ENCODE results near the gene SEL1L.
A peak's percentile ranks its signal among the peaks of the same experiment; 100 is the strongest.

SEL1L gene

DNA sequence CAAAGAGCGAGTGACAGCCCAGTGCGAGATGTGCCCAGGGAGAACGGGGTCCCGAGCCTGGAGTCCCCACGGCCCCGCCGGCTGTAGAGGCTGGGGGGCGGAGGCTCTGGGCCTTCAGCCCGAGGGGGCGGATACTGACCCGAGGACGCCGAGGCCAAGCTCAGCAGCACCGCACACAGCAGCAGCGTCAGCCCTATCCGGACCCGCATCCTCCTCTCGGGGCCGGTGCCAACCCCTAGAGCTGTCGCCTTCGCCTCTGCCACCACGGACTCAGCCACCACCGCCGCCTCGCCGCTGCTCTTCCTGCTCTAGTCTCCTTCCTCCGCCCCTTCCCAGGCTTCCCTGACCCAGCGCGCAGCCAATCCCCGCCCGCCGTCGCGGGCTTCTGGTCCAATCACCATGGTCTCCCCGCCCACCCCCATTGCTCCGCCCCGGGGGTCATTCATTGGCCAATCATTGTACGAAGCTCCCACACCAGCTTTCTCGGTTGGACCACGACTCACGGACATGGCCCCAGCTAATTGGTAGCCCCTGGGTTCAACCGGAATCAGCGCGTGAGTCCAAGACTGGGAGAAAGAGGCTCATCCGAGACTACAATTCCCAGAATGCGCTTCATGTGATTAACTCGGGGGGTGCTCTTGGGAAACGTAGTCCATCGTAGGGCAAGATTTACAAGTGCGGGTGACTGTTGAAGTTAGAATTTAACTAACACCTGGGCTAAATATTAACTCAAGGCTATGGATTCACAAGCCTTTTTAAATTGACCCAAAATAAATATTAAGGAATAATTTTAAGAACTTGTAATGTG lies at the start of gene SEL1L:
Gene SEL1L, minus strand, starts transcription at position 318 of the 808 bp plus-strand sequence. Its CDS starts 109 bp downstream, at position 209.
- Histone ChIP-seq H3K4me1 (peaks cover 22% of the 10 kb centered on the region), H3K4me3 (peak within 1 kb of the TSS; percentile 98), H3K27me3 (no peaks in the 10 kb centered on the region), H3K9ac (peak within 1 kb of the TSS; percentile 87), H4K20me1 (peaks cover 43% of the 10 kb centered on the region), H3K9me3 (peaks cover 9% of the 10 kb centered on the region; the same call in 1 of the 2 replicates), H3K27ac (peak within 1 kb of the TSS; percentile 79), H3K36me3 (peaks cover 9% of the 10 kb centered on the region; the same call in 1 of the 2 replicates), H3K4me2 (peak within 1 kb of the TSS; percentile 94)
- TF ChIP-seq Cebpa-rat (IDR thresholded peaks at IDR 0.05), result no peak

DNA sequence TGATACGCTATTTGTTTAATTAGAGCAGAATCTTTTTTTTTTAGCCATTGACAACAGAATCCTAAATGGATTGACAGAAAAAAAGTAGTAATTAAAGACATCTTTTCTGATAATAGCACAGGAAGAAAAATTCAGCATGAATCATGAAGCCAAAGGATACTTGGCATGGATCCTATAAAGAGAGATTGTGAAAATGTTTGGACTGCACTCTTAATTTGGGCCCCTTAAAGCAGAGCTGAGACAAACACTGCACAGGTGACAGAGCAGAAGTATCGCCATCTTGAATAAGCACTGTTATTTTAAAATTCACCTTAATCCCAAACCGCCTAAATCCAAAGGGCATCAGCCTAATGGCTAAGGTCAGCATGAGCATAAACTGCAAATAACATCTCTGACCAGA lies 48.8 kb upstream of the SEL1L start:
- Histone ChIP-seq H3K9ac (no peak overlapping the region), H3K4me1 (no peaks in the 10 kb centered on the region), H4K20me1 (no peaks in the 10 kb centered on the region), H3K4me3 (no peak overlapping the region), H3K9me3 (0 out of 2 replicates have a peak, but pooled peaks cover 5% of the 10 kb centered on the region), H3K27ac (no peak overlapping the region), H3K4me2 (no peak overlapping the region), H3K36me3 (no peaks in the 10 kb centered on the region), H3K27me3 (no peaks in the 10 kb centered on the region)
- TF ChIP-seq Cebpa-rat (IDR thresholded peaks at IDR 0.05), result no peak

DNA sequence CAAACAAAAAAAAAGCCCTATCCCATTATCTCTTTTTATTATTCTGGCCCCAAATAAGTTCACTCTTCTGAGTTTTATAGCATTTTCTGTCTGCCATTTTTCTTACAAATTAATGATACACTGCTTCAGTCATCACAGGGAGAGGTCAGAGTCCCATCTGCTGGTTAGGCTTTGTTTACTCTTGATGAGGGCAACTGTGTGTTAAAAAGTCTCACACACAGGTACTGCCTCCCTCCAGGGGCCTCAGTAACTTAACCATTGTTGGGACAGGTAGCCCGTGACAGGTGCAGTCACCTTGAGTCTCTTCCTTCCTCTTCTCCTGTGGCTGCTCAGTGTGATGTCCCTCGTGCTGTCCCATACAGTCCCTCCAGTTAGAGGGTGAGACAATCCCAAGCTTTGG lies 45.5 kb upstream of the SEL1L start:
- no peak for TF ChIP-seq Cebpa-rat (IDR thresholded peaks at IDR 0.05)
- H3K4me2 ChIP-seq, result no peak overlapping the region
- H3K4me1 ChIP-seq, result no peaks in the 10 kb centered on the region
- no peaks in the 10 kb centered on the region for H3K36me3 ChIP-seq
- H3K9ac ChIP-seq, result no peak overlapping the region
- H3K27me3 ChIP-seq, result no peaks in the 10 kb centered on the region
- no peak overlapping the region for H3K27ac ChIP-seq
- no peaks in the 10 kb centered on the region for H4K20me1 ChIP-seq
- H3K4me3 ChIP-seq, result no peak overlapping the region
- H3K9me3 ChIP-seq, result 0 out of 2 replicates have a peak, but pooled peaks cover 5% of the 10 kb centered on the region

DNA sequence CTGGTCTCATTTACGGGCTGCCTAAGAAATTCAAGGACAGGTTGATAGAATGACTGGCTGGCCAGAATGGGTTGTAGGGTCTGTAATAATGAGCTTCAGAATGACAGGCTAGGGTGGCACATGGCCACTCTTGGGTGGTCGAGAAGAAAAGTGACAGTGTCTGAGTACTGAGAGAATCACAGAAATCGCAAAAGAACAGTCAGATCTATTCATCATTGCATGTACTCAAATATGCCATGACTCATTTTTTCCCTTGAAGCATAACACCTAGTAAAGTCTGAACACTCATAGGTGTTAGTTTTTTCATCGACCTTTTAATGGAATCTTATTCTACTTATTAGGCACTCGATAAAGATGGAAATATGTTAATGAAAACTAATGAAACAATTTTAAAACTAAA lies 37.8 kb upstream of the SEL1L start:
- no peak overlapping the region for H3K9ac ChIP-seq
- no peak overlapping the region for H3K27ac ChIP-seq
- H3K4me1 ChIP-seq, result no peaks in the 10 kb centered on the region
- H3K4me3 ChIP-seq, result no peak overlapping the region
- H3K4me2 ChIP-seq, result no peak overlapping the region
- no peak for TF ChIP-seq Cebpa-rat (IDR thresholded peaks at IDR 0.05)
- no peaks in the 10 kb centered on the region for H3K9me3 ChIP-seq
- no peaks in the 10 kb centered on the region for H4K20me1 ChIP-seq
- H3K36me3 ChIP-seq, result no peaks in the 10 kb centered on the region
- H3K27me3 ChIP-seq, result no peaks in the 10 kb centered on the region

DNA sequence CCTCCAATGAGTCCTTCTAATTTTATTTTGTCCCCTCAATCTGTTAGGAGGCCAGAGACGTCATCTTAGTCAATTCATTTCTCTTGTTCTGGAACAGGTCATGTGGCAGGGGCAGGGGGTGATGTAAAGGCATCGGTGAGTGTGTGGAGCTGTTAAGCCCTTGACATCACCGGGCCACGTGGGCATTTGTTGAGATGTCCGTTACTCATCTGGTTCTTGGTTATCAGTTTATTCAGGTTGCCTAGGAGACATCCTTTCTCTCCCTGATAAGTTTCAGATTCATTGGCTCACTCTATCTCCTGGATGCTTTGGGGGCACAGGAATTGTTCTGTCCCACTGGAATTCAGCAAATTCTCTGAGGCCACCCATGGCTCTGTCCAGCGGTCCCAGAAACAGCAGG lies 33.6 kb upstream of the SEL1L start:
- H3K27me3 ChIP-seq, result no peaks in the 10 kb centered on the region
- H3K36me3 ChIP-seq, result no peaks in the 10 kb centered on the region
- H4K20me1 ChIP-seq, result no peaks in the 10 kb centered on the region
- no peak overlapping the region for H3K4me2 ChIP-seq
- H3K4me3 ChIP-seq, result no peak overlapping the region
- no peak overlapping the region for H3K9ac ChIP-seq
- H3K4me1 ChIP-seq, result no peaks in the 10 kb centered on the region
- TF ChIP-seq Cebpa-rat (IDR thresholded peaks at IDR 0.05), result no peak
- no peak overlapping the region for H3K27ac ChIP-seq
- H3K9me3 ChIP-seq, result no peaks in the 10 kb centered on the region

DNA sequence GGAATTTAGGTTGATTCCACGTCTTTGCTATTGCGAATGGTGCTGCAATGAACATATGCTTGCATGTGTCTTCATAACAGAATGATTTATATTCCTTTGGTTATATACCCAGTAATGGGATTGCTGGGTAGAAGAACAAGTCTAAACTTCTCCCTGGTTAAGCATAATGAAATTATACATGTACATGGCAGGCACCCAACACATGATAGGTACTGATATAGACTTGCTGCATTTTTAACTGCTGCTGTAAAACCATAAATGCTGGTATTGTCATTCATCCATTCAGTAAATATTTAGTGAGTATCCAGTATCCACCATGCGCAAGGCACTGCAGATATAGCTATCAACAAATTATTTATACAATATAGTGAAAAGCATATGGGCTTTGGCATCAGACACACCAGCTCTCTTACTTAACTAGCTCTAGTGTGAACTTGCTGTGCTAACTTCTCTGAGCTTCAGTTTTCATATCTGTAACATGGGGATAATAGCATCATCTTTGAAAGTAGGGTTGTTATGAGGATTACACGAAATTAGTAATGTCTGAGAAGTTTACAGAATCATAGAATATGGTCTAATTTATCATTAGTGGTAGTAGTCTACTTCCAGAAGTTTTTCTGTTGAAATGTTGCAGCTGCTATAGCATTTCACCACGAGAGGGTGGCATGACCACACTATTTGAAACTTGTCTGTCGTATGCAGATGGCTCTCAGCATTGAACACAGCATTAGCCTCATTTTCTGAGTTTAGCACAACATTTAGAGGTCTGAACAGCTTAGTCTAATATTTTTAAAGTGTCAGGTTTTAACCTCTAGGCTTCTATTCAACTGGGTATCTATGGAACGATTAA lies 32.0 kb upstream of the SEL1L start:
- no peak for TF ChIP-seq Cebpa-rat (IDR thresholded peaks at IDR 0.05)
- H3K4me1 ChIP-seq, result no peaks in the 10 kb centered on the region
- H3K9me3 ChIP-seq, result no peaks in the 10 kb centered on the region; the same call in 1 of the 2 replicates
- no peak overlapping the region for H3K4me3 ChIP-seq
- no peak overlapping the region for H3K4me2 ChIP-seq
- H3K27me3 ChIP-seq, result no peaks in the 10 kb centered on the region
- no peaks in the 10 kb centered on the region for H4K20me1 ChIP-seq
- H3K36me3 ChIP-seq, result no peaks in the 10 kb centered on the region
- no peak overlapping the region for H3K9ac ChIP-seq
- H3K27ac ChIP-seq, result no peak overlapping the region

DNA sequence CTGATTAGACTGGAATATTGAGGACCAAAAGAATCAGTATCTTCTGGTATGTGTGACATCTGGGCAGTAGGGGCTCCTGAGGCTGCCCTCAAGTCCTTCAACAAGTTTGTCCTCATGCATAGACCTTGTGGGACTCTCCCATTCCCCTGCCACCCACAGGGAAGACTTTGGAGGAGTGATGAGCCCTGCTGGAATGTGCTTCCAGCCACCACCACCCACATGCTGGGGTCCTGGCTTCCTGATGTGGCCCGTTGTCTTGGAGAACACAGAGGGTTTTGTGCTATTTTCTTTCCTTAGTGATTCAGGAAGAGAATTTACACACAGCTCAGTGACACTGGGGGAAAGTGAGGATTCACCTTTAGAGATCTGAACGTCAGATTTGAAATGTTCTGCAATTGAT lies 29.2 kb upstream of the SEL1L start:
- Histone ChIP-seq H3K27me3 (no peaks in the 10 kb centered on the region), H4K20me1 (no peaks in the 10 kb centered on the region), H3K9me3 (peaks cover 11% of the 10 kb centered on the region), H3K4me2 (no peak overlapping the region), H3K4me3 (no peak overlapping the region), H3K27ac (no peak overlapping the region), H3K4me1 (no peaks in the 10 kb centered on the region), H3K36me3 (no peaks in the 10 kb centered on the region), H3K9ac (no peak overlapping the region)
- TF ChIP-seq Cebpa-rat (IDR thresholded peaks at IDR 0.05), result no peak

DNA sequence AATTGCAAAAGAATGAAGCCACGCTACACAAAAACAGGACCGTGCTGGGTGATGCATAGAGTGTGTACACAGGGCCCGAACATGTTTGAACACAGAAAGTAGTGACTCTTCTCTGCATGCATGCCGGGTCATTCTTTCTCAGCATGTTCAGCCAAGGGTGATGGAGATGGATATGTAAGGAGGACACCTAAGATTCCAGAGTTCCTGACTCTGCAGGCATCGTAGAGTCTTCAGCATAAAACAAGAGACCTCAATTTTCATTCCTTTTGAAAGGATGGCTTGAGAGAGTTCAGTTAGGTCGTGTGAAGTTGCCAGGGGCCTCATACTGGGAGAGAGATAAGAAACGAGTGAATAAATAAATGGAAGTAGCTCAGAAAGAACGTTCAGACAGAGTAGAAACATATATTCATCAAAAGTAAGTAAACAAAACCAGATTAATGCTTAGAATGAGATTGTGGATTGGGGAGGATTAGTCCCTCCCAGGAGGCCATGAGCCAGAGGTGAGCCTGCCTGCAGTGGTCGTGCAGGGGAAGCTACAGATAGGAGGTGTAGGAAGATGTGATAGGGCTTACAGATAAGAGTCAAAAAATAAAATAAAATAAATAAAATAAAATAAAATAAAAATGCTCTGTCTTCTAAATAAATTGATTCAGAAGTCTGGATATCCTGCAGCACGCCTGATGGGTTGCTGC lies 27.6 kb upstream of the SEL1L start:
- Histone ChIP-seq H3K9ac (no peak overlapping the region), H3K36me3 (no peaks in the 10 kb centered on the region), H3K27me3 (no peaks in the 10 kb centered on the region), H3K27ac (no peak overlapping the region), H3K4me3 (no peak overlapping the region), H3K4me2 (no peak overlapping the region), H4K20me1 (no peaks in the 10 kb centered on the region), H3K4me1 (no peaks in the 10 kb centered on the region), H3K9me3 (peaks cover 11% of the 10 kb centered on the region)
- TF ChIP-seq Cebpa-rat (IDR thresholded peaks at IDR 0.05), result no peak

DNA sequence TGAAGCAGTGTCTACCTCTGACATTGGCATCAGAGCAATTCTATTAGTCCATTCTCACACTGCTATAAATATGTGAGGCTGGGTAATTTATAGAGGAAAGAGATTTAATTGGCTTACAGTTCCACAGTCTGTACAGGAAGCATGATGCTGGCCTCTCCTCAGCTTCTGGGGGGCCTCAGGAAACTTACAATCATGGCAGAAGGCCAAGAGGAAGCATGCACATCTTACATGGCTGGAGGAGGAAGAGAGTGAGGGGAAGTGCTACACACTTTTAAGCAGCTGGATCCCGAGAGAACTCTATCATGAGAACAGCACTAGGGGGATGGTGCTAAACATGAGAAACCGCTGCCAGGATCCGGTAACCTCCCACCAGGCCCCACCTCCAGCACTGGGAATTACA lies 25.7 kb upstream of the SEL1L start:
- H3K27me3 ChIP-seq, result no peaks in the 10 kb centered on the region
- no peak overlapping the region for H3K9ac ChIP-seq
- no peak overlapping the region for H3K27ac ChIP-seq
- no peaks in the 10 kb centered on the region for H3K36me3 ChIP-seq
- H3K9me3 ChIP-seq, result peaks cover 11% of the 10 kb centered on the region
- no peaks in the 10 kb centered on the region for H4K20me1 ChIP-seq
- no peak for TF ChIP-seq Cebpa-rat (IDR thresholded peaks at IDR 0.05)
- no peak overlapping the region for H3K4me2 ChIP-seq
- H3K4me3 ChIP-seq, result no peak overlapping the region
- no peaks in the 10 kb centered on the region for H3K4me1 ChIP-seq
